ENCODE data around the gene MARK3. TPM values are rescaled to one million over a fixed set of nuclear protein-coding genes. Genes with fewer than 3 reads are reported as not detected.
A peak's percentile ranks its signal among the peaks of the same experiment; 100 is the strongest.
"Not testable (repeated sequence)": the region's sequence is repeated elsewhere in the genome, so short reads cannot be mapped to it uniquely, and the experiment has no call there.

The MARK3 gene
- total RNA-seq, 1 experiment from 2014 or later, result 61.9 TPM

DNA sequence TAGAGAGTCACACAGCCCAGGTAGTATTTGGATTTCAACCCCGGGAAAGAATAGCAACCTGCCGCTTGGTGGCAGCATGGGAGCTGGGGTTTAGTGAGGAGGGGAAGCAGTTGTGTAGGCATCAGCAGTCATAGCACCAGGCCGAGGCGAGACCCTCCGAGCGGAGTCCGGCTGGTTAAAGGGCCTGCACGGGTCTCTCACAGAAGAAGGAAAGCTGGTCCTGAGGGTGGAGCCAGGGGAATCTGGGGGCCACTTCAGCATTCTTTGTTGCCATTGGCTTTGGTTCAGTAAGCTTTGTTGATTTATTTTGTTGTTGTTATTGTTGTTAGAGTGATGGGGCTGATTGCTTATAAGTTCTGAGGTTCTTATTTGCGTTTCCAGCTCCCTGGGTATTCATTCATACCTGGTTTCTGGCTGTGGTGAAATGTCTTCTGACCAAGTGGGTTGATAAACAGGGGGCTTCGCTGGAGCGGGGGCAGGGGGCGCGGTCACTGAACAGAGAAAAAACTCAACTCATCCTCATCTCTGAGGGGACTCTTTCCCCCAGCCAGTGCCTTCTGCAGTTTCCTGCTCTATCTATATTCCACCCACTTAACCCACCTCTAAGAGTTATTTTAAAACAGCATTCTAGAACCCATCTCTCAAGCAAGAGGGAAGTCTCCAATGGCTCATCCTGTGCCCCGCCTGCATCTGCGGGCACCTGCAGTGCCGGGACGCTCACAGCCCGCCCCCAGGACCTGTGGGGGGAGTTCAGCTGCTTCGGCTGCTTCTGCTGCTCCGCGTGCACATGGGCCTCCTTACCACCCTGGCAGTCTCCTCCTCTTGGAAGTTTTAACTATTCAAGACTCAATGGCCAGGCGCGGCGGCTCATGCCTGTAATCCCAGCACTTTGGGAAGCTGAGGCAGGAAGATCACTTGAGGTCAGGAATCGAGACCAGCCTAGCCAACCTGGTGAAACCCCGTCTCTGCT lies 125.8 kb downstream of the MARK3 start:
- DNase-seq (ENCODE audit: low read depth), result no peak

DNA sequence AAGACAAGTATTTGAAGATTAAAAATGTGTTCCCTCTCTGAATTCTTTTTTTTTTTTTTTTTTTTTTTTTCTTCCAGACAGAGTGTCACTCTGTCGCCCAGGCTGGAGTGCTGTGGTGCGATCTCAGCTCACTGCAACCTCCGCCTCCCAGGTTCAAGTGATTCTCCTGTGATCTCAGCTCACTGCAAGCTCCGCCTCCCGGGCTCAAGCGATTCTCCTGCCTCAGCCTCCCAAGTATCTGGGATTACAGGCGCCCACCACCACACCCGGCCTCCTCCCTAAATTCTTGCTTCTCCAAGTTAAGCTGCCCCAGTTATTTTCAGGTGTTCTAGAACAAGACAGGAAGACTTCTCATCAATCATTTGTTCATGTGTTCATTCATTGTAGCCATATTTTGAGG lies 127.0 kb downstream of the MARK3 start:
- not testable (repeated sequence) for DNase-seq (ENCODE audit: low read depth)

DNA sequence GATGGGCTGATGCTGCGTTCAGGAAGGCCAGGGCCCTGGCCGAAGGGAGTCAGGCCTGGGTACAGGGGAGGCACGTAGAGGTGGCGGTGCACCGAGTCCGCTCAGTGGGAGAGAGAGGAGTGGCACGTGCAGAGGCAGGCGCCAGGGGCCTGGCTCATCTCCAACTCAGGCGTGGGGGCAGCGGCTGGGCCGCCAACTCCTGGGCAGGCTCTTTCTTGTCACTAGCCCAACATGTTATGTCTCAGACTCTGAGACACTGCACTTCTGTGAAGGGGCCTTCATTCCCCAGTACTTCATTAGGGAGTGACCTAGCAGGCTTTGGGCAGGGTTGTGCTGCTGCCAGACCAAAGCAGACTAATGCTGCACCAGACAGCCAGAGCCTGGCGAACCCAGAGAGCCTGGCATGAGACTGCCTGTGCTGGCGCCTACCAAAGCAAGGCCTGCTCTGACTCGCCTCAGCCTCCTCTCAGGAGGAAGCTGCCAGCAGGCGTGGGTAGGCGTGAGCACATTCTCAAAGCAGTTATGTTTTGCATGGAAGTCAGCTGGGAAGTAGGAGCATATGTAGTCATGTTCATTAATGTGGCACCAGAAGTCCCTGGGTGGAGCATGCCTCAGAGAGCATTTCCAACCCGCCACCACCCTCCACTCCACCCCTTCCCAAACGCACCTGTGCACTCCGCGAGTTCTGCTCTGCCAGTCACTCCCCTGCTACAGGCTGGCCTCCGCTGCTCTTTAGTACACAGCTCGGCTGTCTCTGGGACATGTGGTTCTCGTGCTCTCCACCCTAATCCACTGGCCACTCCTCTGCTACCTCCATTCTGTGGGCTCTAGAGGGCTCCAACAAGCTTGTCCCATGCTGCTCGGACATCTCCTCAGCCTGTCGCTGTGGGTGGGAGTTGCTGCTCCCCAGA lies 127.7 kb downstream of the MARK3 start:
- DNase-seq (ENCODE audit: low read depth), result no peak

DNA sequence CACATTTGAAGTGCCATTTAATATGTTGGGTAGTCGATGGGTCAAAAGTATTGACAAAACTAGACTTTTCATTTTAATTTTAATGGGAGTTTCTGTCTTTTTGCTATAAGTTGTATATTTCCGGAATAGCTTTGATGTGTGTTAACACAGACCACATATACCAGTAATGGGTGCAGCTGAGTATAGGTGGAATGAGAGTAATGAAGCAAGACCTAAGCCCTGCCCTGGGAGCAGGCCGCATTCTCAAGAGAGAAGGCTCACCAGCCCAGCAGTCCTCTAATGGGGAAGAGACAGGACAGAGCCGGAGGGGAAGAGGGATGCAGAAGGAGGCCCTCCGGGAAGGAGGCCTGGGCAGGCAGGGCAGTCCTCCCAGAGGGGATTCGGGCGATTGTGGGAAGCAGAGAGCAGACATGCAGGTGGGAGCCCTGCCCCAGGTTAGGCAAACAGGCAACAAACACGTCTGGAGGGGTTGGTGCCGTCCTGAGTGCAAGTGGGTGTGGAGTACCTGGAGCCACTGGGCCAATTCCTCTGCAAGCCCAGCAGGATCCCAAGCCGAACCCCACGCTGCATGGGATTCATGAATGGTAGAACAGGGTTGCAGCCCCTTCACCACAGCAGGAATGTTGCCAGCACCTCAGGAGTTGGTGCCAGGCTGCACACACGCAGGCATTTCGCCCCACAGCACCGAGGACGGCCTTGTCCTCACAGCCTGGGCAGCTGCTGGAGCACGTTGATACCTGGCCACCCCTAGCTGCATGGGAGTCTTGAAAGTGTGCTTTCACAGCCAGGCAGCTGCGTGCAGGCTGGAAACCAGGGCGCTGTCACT lies 129.6 kb downstream of the MARK3 start:
- DNase-seq (ENCODE audit: low read depth), result no peak

DNA sequence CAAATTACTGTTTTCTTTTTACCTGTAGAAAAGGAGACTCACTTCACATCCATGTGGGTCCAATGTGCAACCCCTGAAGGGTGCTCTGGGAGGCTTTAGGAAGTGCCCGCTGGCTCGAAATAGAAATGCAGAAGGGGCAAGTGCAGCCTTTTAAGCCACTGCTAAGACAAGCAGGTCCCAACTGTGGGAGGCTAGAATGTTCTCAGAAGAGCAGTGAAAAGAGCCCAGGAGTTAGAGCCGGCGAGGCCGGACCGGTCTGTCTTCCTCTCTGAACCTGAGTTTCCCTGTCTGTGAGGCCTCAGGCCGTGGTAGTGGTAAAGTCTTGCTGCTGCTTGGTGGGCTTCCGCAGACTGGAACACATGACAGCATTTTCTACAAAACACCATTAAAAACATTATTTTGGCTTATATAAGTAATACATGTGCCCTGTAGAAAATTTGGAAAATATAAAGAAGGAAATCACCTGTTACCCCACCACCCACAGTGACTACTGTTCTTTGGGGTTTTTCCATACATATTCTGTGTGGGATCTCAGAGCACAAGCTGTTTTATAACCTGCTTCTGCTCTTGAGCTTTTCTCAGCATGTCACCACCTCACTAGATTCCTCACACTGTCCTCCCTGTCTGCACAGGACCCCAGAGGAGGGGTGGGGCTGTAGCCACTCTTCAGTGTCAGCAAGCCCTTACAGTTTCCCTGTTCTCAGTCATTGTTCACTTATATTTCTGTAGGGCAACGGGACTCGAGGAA lies 131.4 kb downstream of the MARK3 start:
- DNase-seq (ENCODE audit: low read depth), result no peak

DNA sequence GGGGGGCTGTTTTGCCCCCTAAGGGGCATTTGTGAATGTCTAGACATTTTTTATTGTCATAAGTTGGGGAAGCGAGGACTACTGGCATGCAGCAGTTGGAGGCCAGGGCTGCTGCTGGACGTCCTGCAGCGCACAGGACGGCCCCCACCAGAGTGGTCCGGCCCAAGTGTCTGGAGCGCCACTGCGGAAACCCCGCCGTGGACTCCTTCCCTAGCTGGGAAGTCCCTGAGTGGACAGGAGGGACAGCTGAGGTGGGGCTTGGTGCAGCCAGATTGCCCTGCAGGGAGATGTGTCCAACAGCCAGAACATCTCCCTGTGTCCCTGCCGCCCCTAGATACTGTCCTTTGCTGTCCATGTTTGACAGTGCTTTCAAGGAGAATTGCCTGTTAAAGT lies 132.0 kb downstream of the MARK3 start:
- no peak for DNase-seq (ENCODE audit: low read depth)

DNA sequence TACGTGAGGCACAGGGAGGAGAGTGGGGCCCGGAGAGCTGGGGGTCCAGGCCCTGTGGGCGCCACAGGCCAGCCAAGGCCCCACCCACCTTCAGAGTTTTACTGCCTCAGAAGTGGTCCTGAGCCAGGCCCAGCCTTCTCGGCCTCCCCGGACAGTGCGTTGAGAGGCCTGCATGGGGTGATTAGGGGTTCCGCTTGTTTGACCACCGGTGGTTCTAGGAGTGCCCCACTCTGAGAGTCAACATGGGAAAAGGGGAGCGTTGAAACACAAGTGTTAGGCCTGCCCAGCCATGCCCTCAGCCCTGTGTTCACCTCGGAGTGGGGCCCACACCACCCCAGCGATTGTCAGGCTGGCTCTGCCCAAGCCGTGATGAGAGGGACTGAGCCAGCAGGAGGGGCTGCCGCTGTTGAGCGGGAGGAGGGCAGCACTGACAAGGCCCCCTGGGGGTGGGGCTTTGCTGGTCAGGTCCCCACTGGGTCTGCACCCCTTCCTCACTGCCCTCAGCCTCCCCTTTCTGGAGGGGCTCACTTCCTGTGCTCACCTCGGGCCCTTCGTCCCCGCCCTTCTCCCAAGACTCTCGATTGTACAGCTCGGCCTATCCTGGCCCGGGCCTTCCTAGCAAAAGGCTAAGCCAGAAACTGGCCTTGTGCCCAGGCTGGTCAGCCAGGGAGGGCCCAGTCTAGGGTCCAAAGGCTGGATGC lies 132.7 kb downstream of the MARK3 start:
- no peak for DNase-seq (ENCODE audit: low read depth)

DNA sequence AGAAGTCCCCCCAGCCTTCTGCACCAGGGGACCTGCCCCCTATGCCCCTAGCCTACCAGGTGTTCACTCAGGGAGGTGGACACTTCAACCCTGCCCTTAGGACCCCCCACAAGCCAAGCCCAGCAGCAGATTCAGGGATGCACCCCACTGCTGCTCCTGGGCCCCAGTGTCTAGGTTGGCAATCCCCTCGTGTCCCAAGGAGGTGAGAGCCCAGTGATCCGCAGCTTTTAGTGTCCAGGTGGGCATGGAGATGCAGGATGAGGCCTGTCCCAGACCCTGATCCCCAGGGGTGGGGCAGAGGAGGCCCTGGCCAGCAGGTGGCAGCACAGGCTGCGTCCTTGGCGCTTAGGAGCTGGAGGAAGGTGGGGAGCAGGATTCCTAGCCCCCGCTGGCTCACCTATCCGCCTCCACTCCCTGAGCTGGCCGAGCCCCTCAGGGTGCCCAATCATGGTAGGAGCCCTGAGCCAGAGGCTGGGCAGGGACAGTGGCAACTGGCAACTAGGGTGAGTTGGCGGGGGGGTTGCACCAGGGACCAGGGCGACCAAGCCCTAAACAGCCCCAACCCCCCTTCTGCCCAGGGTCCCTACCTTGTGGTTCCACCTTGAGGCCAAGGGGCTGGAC lies 133.3 kb downstream of the MARK3 start:
- DNase-seq (ENCODE audit: low read depth), result peak; percentile 38

DNA sequence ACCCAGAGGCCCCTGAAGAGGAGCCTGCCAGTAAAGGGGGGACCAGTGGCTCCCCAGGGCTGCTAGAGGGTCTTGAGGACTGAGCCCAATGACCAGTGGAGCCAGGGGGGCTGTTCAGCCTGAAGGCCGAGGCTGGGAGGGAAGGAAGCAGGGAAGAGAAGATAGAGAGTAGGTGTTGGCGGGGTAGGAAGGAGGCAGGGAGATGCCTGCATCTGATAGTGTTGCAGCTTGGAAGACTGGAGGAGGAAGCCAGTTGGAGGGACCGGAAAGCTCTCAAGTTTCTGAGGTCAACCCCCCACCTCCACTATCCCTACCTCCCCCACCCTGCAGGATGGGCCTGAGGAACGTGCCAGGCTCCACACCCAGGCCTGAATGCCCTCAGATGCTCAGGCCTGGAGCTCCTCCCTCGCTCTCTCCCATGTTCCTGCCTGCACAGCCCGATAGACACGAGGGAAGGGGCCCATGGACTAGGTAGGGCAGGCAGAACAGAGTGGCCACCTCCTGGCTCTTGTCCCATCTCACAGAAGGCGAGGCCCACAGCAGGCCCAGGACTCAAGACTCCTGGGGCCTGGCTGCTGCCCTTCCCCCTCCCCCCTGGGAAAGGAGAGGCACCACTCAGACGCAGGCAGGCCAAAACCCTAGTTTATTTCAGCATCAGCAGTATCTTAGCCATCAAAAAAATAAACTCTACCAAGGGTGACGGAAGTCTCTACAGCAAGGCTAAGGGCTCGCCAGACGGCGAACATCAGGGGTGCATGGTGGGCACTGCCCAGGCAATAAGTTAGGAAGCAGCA lies 134.0 kb downstream of the MARK3 start:
- DNase-seq (ENCODE audit: low read depth), result no peak

DNA sequence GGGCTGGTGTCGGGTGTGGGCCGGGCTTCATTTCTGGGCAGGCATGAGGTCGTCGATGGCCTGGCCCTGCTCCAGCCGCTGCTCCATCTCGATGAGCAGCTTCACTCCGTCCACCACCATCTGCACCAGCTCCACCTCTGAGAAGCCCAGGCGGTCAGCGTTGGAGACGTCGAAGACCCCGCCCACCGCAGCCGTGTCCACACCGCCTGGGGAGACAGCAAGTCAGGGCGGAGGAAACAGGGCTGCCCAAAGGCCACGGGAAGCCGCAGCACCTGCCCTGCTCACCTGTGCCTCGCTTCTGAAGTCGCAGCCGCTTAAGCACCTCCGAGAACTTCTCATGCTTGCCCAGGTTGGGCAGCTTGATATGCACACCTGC lies 134.6 kb downstream of the MARK3 start:
- DNase-seq (ENCODE audit: low read depth), result no peak

DNA sequence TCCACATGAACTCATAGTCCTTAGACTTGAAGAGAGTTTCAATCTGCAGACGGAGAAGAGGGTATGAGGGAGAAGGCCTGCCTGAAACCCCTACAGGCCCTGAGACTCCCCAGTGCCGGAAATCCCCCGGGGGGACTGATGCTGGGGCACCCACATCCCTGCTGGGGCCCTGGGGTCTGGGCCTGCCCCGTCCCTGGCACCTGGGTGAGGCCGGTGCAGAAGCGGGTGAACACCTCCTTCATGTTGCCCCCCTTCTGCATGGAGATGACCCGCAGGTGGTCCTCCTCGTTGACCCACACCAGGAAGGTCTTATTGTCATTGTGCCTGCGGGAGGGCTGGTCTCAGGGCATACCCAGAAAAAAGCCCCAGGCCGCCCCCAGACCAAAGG lies 135.0 kb downstream of the MARK3 start:
- no peak for DNase-seq (ENCODE audit: low read depth)

DNA sequence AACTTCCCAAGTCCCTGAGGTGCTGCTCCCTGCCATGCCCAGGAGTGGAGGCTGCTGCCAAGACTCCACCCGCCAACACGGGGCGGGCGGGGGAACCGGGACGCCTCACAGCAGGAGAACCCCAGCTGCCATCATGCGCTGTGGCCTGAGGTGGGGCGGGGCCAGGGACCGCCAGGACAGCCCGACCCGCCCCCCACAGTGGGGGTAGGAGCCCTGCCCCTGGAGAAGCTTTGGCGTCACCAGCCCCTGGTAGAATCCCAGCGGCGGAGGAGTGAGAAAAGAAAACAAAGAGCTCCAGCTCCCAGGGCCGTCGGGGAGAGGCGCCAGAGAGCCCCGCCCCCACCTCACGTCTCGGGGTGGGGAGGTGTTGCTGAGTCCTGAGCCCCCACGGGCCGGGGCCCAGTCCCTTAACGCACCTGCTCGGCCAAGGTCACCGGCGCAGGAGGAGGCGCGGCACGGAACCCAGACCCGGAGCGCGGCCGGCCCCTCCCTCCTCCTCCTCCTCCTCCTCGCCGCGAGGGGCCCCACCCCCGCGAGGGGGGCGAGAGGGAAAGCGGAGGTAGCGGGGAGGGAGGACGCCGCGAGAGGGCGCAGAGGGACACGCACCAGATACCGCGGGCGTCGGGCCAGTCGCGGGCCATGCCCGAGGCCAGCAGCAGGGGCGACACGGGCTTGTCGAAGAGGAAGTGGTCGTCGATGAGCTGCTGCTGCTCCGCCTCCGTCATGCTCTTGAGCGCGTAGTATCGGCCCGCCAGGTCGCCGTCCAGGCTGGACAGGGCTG lies 135.6 kb downstream of the MARK3 start:
- peak; percentile 63 for DNase-seq (ENCODE audit: low read depth)

DNA sequence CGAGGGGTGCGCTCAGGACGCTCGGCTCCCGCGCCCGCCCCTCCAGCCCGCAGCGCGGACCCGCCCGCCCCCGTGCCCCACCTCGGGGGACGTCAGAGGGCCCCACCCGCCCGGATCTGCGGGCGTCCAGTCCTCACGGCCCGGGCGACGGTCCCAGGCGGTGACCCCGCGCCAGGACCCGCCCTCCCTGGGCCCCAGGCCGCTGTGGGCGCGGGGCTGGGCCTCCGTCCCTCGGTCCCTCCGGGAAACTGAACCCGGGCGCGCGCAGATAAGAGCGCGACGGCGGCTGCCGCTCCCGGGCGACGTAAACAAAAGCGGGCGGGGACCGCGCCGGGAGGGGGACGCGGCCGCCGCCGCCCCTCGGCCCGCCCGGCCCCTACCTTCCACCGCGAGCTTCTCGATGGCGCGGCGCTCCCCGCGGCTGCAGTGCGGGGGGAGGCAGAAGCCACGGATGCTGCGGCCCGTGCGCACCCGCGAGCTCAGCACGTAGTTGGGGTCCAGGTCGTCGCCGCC lies 136.3 kb downstream of the MARK3 start:
- no peak for DNase-seq (ENCODE audit: low read depth)

DNA sequence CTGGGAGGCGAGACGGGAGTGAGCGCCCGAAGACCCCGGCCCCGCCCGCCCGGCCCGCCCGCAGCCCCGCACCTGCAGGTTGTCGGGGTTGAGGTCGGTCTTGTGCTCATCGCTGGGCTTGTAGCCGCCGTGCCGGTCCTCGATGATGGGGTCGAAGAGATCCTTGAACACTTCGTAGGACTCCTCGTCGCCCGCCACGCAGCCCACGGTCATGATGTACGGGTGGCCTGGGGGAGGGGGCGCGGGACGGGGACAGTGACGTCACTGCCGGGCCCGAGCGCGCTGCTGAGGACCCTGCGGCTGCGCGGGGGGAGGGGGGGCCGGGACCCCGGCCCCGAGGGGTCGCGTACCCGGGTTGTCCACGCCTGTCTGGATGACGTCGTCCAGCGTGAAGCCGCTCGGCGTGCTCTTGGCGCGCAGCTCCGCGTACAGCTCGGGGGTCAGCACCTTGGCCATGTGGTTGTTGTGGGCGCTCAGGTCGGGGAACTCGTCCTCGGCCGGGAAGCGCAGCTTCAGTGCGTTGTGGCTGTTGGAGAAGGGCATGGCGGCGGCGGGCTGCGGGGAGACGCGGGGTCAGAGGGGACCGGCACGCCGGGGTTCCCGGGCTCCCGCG lies 136.8 kb downstream of the MARK3 start:
- DNase-seq (ENCODE audit: low read depth), result no peak

DNA sequence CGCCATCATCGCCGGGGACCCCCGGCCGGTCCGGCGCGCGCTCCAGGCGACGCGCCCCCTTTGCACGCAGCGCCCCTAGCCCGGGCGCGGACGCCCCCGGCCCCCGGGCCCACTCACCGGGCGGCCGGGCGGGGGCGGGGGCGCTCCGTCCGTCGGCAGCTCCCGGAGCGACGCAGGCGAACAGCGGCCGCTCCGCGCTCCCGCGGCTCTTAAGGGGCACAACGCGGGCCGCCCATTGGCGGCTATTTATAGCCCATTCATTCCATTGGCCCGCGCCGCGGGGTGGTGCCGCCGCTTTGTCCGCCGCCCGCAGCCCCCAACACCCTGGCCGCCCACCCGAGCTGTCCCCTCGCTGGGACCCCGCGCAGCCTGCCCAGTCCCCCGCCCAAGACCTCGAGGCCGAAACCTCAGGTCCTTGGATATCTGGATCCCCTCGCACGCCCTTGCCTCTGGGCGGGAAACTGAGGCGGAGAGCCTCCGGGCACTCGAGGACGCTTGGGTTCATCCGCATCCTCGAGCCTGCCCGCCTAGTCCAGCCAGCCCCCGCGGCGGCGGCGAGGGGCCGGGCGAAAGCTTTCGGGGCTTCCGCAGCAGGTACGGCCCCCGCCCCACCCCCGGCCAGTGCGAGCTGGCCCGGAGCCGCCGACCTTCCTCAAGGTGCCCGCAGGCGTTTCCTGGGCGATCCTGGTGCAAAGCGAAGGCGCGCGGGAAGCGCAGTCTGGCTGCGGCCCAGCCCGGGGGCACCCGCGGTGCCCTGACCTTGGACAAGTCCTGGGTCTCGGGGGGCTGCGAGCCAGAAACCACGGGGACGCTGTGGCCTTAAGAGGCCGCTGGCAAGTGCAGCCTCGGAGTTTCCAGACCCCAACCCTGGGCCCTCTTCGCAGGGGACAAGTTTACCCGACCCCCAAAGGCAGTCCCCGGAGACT lies 137.7 kb downstream of the MARK3 start, which contains the start of gene CKB:
TSS of gene CKB (minus strand) at position 182 of the 926 bp plus-strand sequence. CDS start 337 bp downstream, outside the sequence.
- DNase-seq (ENCODE audit: low read depth), result peak; percentile 42

DNA sequence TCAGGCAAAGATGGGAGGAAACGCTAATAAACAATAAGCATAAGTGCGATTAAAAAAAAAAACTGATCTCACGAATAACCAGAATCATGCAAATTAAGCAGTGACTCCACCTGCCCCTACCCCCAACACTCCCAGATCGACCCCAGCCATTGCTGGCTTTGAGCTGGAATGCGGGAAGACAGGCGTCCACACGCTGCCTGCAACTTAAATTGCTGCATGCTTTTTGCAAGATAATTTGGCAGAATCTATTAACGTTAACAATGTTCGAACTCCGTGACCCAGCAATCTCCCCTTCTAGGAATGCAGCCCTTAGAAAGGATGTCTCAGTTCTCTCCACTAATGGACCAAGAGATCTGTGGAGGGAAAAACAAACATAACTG lies 138.3 kb downstream of the MARK3 start:
- DNase-seq (ENCODE audit: low read depth), result no peak
